Sigmoid colon (tissue), 7 donors: Measurements from ENCODE around the gene FITM1. TPM values are rescaled to one million over a fixed set of nuclear protein-coding genes. Genes with fewer than 3 reads are reported as not detected.

Experiments used
- DNase-seq: peaks from one replicate; pipeline ENCODE4 v3.0.0-alpha.2; 2019
- H3K27ac ChIP-seq, 4 donors: fragments of 200-600 bp; sonication (generic); one replicate each; pipeline ENCODE4 v1.5.1; 2016 to 2019; ENCODE audit warnings: mild to moderate bottlenecking in 1 of 4
- H3K27me3 ChIP-seq, 3 donors: fragments of 200-600 bp; sonication (generic); one replicate each; pipeline ENCODE4 v1.5.1; 2019; ENCODE audit warnings: mild to moderate bottlenecking in 1 of 3
- H3K36me3 ChIP-seq, 4 donors: fragments of 200-600 bp; sonication (generic); one replicate each; pipeline ENCODE4 v1.5.1; 2016 to 2019
- H3K4me1 ChIP-seq, 4 donors: fragments of 200-600 bp; sonication (generic); one replicate each; pipeline ENCODE4 v1.5.1; 2017 to 2019
- H3K4me3 ChIP-seq, 4 donors: fragments of 200-600 bp; sonication (generic); one replicate each; pipeline ENCODE4 v1.5.1; 2017 to 2019; ENCODE audit warnings: mild to moderate bottlenecking in 2 of 4, moderate library complexity in 1 of 4
- H3K9me3 ChIP-seq, 4 donors: fragments of 200-600 bp in 3 of 4; sonication (generic) in 3 of 4; one replicate each; pipeline versions ENCODE4 v1.5.1 to v1.6.1; 2013 to 2019
- EP300 ChIP-seq, 4 donors: sonication (generic); formaldehyde crosslinking; IDR thresholded peaks; one replicate each; pipeline ENCODE4 v1.6.1; 2017; ENCODE audit warnings: antibody characterized with exemption in 4 of 4
- POLR2A ChIP-seq, 2 donors: fragments of 450-650 bp; IDR thresholded peaks; one replicate each; pipeline ENCODE4 v1.6.1; 2016; ENCODE audit warnings: antibody characterized with exemption in 2 of 2, mild to moderate bottlenecking in 2 of 2, moderate library complexity in 2 of 2
- POLR2AphosphoS5 ChIP-seq, 4 donors: sonication (generic); formaldehyde crosslinking; IDR thresholded peaks; one replicate each; pipeline ENCODE4 v1.6.1; 2017; ENCODE audit warnings: antibody characterized with exemption in 4 of 4
- WGBS, 2 donors: extraction: QIAGEN DNeasy Blood & Tissue Kit; methylation state at CpG; one replicate each; pipeline ENCODE4 v1.1.7; 2013; 5-methylcytosine and 5-hydroxymethylcytosine counted together
- intact Hi-C: fragments of 100-400 bp; cut with DNase I; formaldehyde crosslinking; loops from one replicate; pipeline ENCODE4 v1.15.1; 2023
- polyA plus RNA-seq, 3 donors: library from polyadenylated mRNA; stranded (reverse); fragments of 200-250 nt; gene quantifications; one replicate each; pipeline ENCODE4 v1.2.3, GENCODE V29; 2013
- total RNA-seq, 4 donors: library from RNA; depleted of rRNA; stranded (reverse); fragments of >200 nt; gene quantifications; one replicate each; pipeline ENCODE4 v1.1.0, GENCODE V29; 2016
- TF ChIP-seq, protein P1 (sequence below), 4 experiments: fragments of 450-650 bp in 3 of 4; fragments of 200-600 bp in 1 of 4; IDR thresholded peaks; one replicate each; pipeline ENCODE4 v1.5.1; 2016 to 2019; ENCODE audit warnings: antibody characterized with exemption in 4 of 4, mild to moderate bottlenecking in 3 of 4, moderate library complexity in 2 of 4
- donor health status: healthy with polysubstance abuse.
- donor health status: Bipolar disorder and iron deficiency.
- donor health status: healthy.

The FITM1 gene
- total and polyA plus RNA-seq, 7 donors: 0.33 to 1.8 TPM; not detected in 5

DNA sequence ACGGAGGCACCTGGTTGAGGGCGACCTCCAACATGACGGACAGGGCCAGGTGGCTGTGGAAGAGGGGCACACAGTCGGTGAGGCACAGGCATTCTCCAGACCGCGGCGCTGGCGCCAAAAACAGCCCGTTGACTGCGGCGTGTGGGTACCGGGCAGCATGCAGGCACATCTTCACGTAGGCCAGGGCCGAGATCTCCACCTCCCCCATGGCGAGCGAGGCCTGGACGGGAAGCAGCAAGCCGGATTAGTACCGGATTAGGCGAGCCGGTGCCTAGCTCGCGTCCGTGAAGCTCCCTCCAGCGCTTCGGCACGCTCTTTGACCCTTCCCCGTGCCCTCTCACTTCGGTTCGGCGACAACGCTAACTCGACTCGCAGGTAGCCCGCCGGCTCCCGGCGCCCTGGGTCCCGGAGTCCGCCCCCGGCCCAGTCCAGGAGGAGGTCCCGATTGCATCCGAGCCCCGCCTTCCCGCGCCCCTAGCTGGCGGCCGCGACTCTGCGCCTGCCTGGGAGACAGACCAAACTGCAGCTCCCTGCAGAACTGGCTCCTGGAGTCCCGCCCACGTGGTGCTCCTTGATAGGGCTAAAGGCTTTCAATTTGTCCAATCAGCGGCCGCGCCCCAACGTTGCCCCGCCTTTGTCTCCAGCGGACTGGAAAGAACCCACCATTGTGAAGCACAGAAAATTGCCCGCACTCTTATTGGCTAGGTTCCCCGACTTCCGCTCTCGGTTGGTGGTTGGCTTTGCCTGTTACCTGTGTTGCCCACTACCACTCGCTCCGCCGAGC, 10.8 kb downstream of the FITM1 start, which contains the start of gene EMC9:
Gene EMC9 (minus strand): TSS at position 495 of the 784 bp plus-strand sequence. CDS start 287 bp downstream, at position 208.
- peak within 1 kb of the TSS; percentile 73 to 91 (median 81) for H3K4me3 ChIP-seq
- intact Hi-C loops: loop anchor here (5.0 to 10.0 kb wide), 3 partner anchors 226 to 836 kb away; partner anchors contain the start of genes BCL2L2, NFATC4 and PPP1R3E
- 0 to 1% methylated on average over 65 of the region's 65 CpGs for WGBS, 2 donors
- TF ChIP-seq POLR2AphosphoS5 (IDR thresholded peaks at IDR 0.05) (peak; percentile 83 to 96 (median 93)), EP300 (IDR thresholded peaks at IDR 0.05) (no peak), POLR2A (IDR thresholded peaks at IDR 0.05) (peak; percentile 83 to 88)
- TF ChIP-seq, protein P1, sequence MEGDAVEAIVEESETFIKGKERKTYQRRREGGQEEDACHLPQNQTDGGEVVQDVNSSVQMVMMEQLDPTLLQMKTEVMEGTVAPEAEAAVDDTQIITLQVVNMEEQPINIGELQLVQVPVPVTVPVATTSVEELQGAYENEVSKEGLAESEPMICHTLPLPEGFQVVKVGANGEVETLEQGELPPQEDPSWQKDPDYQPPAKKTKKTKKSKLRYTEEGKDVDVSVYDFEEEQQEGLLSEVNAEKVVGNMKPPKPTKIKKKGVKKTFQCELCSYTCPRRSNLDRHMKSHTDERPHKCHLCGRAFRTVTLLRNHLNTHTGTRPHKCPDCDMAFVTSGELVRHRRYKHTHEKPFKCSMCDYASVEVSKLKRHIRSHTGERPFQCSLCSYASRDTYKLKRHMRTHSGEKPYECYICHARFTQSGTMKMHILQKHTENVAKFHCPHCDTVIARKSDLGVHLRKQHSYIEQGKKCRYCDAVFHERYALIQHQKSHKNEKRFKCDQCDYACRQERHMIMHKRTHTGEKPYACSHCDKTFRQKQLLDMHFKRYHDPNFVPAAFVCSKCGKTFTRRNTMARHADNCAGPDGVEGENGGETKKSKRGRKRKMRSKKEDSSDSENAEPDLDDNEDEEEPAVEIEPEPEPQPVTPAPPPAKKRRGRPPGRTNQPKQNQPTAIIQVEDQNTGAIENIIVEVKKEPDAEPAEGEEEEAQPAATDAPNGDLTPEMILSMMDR (IDR thresholded peaks at IDR 0.05): peak; percentile 36 to 75 (median 64)
- H3K36me3 ChIP-seq: peaks cover 14 to 33% (median 17%) of the 10 kb centered on the region in 4 donors
- peaks cover 0 to 61% (median 51%) of the 10 kb centered on the region in 4 donors for H3K4me1 ChIP-seq
- H3K9me3 ChIP-seq: no peaks in the 10 kb centered on the region
- peak; percentile 100 for DNase-seq
- H3K27ac ChIP-seq: peak within 1 kb of the TSS; percentile 92 to 98 (median 96)
- no peaks in the 10 kb centered on the region for H3K27me3 ChIP-seq

DNA sequence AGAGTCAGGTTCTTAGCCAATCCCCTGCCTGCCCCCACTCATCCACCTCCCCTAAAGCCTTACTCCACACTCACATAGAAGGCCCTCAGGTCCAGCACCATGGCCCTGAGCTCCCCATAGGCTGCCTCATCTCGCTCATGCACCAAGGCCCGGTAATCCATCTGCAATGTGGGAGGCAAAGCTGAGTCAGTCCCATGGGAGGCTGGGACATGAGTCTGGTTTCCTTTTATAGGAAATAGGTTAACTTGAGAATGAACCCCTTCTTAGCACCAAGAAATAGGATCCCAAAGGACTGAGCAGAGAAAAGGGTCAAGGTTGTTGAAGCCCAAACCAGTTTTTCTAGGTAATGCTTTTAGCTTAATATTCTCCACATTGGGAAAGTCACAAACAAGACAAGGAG, 13.1 kb downstream of the FITM1 start:
- intact Hi-C loops: loop anchor here (5.0 to 10.0 kb wide), 3 partner anchors 224 to 839 kb away; partner anchors contain the start of genes BCL2L2, NFATC4 and PPP1R3E
- WGBS, 2 donors: 89 to 95% methylated on average over 2 of the region's 2 CpGs
- no peak overlapping the region for H3K27ac ChIP-seq

DNA sequence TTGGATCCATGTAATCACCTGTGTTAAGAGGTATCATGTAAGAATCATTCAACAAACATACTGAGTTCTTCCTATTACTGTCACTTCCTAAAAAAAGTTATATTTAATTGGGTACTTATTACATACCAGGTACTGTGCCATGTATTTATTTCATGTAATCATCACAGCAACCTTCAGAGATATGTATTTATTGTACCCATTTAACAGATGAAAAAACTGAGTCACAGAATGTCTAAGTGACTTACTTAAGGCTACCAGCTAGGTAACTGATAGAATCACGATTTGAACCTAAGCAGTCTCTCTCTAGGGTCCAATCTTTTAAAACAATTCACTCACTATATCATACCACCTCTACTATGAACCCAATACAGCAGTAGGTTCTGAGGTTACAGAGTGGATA, 14.0 kb downstream of the FITM1 start:
- 91 to 98% methylated on average over 1 of the region's 1 CpG for WGBS, 2 donors
- H3K27me3 ChIP-seq: no peaks in the 10 kb centered on the region
- no peak for DNase-seq
- H3K9me3 ChIP-seq: no peaks in the 10 kb centered on the region
- intact Hi-C loops: loop anchor here (5.0 to 10.0 kb wide), 3 partner anchors 223 to 840 kb away; partner anchors contain the start of genes BCL2L2, NFATC4 and PPP1R3E
- H3K4me3 ChIP-seq: no peak overlapping the region
- H3K27ac ChIP-seq: no peak overlapping the region
- TF ChIP-seq POLR2AphosphoS5 (IDR thresholded peaks at IDR 0.05) (no peak), POLR2A (IDR thresholded peaks at IDR 0.05) (no peak), EP300 (IDR thresholded peaks at IDR 0.05) (no peak)
- TF ChIP-seq, protein P1 (IDR thresholded peaks at IDR 0.05): no peak
- H3K36me3 ChIP-seq: peaks cover 0 to 23% (median 6%) of the 10 kb centered on the region in 4 donors
- peaks cover 0 to 61% (median 46%) of the 10 kb centered on the region in 4 donors for H3K4me1 ChIP-seq

More for the DNA sequence above, 13.1 kb downstream of the FITM1 start:
- TF ChIP-seq POLR2A (IDR thresholded peaks at IDR 0.05) (no peak), EP300 (IDR thresholded peaks at IDR 0.05) (no peak), POLR2AphosphoS5 (IDR thresholded peaks at IDR 0.05) (no peak)
- TF ChIP-seq, protein P1 (IDR thresholded peaks at IDR 0.05): no peak
- Histone ChIP-seq H3K27me3 (no peaks in the 10 kb centered on the region), H3K4me3 (no peak overlapping the region), H3K9me3 (no peaks in the 10 kb centered on the region), H3K36me3 (peaks cover 7 to 23% (median 8%) of the 10 kb centered on the region in 4 donors), H3K4me1 (peaks cover 0 to 53% (median 43%) of the 10 kb centered on the region in 4 donors)
- no peak for DNase-seq

DNA sequence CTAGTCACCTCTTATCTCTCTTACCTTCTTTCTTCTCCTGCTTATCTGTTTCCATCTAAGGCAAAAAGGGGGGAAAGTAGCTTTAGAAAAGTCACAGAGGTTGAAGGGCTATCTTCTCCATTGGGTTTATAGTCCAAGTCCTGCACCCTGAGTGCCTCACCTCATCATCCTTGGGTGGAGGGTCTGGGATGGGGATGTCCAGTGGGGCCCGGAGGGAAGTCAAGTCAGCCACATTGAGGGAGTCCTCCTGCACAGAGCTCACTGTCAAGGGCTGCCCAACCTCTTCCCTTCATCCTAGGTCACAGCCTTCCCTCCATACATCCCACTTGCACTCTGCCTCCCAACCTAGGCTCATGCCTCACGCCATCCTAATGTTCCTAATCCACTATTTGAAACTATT, 14.8 kb downstream of the FITM1 start:
- H3K9me3 ChIP-seq: no peaks in the 10 kb centered on the region
- peak overlapping the region; percentile 92 to 96 (median 95) for H3K27ac ChIP-seq
- H3K4me1 ChIP-seq: peaks cover 0 to 59% (median 42%) of the 10 kb centered on the region in 4 donors
- no peak overlapping the region for H3K4me3 ChIP-seq
- no peaks in the 10 kb centered on the region for H3K27me3 ChIP-seq
- TF ChIP-seq POLR2AphosphoS5 (IDR thresholded peaks at IDR 0.05) (no peak), EP300 (IDR thresholded peaks at IDR 0.05) (no peak), POLR2A (IDR thresholded peaks at IDR 0.05) (no peak)
- TF ChIP-seq, protein P1 (IDR thresholded peaks at IDR 0.05): no peak
- no peak for DNase-seq
- WGBS, 2 donors: 88% methylated on average over 2 of the region's 2 CpGs
- peaks cover 3 to 28% (median 13%) of the 10 kb centered on the region in 4 donors for H3K36me3 ChIP-seq
- intact Hi-C loops: loop anchor here (5.0 to 10.0 kb wide), 3 partner anchors 87 to 840 kb away; partner anchors contain the start of genes BCL2L2, GMPR2, NEDD8 and PPP1R3E
